Neutrophil (primary cell): ENCODE data around the gene CTSH.
A peak's percentile ranks its signal among the peaks of the same experiment; 100 is the strongest.

ENCODE experiments used
- H3K27ac ChIP-seq: fragments of 200-600 bp; sonication (generic); 2 replicates; pipeline ENCODE4 v1.5.1; 2016; ENCODE audit warnings: mild to moderate bottlenecking, moderate library complexity
- H3K27me3 ChIP-seq: fragments of 200-600 bp; sonication (generic); 2 replicates; pipeline ENCODE4 v1.6.0; 2016; ENCODE audit warnings: mild to moderate bottlenecking
- H3K36me3 ChIP-seq: fragments of 200-600 bp; sonication (generic); 2 replicates; pipeline ENCODE4 v1.5.1; 2017
- H3K4me1 ChIP-seq, 2 experiments: fragments of 200-600 bp in 1 of 2; sonication (generic) in 1 of 2; 1 replicate in 1 of 2; 2 replicates in 1 of 2; pipeline versions ENCODE4 v1.5.1 to v1.6.1; 2013 to 2016; ENCODE audit warnings: low read depth in 1 of 2, low read length in 1 of 2, mild to moderate bottlenecking in 1 of 2, moderate library complexity in 1 of 2; ENCODE audit not compliant: control insufficient read depth in 1 of 2, insufficient read depth in 1 of 2
- H3K4me3 ChIP-seq, 2 experiments: fragments of 200-600 bp in 1 of 2; sonication (generic) in 1 of 2; 1 replicate in 1 of 2; 2 replicates in 1 of 2; pipeline ENCODE4 v1.5.1; 2013 to 2016; ENCODE audit warnings: low read depth in 1 of 2, low read length in 1 of 2, mild to moderate bottlenecking in 1 of 2, moderate library complexity in 1 of 2
- H3K9me3 ChIP-seq: fragments of 200-600 bp; sonication (generic); 2 replicates; pipeline ENCODE4 v1.5.1; 2016
- CTCF ChIP-seq: fragments of 200-600 bp; sonication (generic); IDR thresholded peaks from 2 replicates; pipeline ENCODE4 v1.5.1; 2016; ENCODE audit warnings: antibody characterized with exemption

CTSH gene

DNA sequence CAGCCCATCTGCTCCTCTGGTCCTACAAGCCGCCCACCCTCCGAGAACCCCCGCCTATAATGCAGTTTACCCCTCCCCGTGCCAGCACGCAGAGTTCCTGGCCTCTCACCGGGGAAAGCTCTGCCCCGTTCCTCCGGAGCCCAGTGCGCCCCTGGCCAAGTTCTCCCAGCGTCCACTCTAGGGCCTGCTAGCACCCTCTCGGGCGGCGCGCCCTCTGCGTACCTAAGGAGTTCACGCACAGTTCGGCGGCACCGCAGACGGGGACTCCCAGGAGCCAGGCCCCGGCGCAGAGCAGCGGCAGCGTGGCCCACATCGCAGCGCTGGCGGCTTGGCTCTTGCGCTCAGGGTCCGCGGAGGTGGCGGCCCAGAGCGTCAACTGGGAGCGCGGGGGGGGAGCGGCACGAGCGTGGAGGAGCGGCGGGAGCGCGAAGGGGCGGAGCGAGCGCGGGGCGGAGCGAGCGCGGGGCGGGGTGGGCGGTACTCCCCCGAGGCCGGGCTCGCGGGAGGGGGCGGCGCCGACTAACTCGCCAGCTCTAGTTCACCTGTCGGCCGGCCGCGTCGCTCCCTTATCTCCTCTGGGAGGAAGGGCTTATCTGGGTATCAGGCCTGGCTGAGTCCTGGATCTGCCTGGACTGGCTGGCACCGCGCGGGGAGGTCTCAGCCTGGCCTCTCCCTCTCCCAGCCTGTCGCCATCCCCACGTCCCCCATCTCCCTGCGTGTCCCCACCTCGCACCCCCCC, at the start of gene CTSH:
CTSH (minus strand) TSS at position 378 of the 739 bp plus-strand sequence; CDS start at position 313, 65 bp downstream.
- peak within 1 kb of the TSS; percentile 57 for H3K27ac ChIP-seq
- peaks cover 34% of the 10 kb centered on the region for H3K27me3 ChIP-seq
- H3K9me3 ChIP-seq, result no peaks in the 10 kb centered on the region
- H3K36me3 ChIP-seq, result no peaks in the 10 kb centered on the region
- H3K4me1 ChIP-seq, result peaks cover 32 to 38% of the 10 kb centered on the region in 2 experiments
- TF ChIP-seq CTCF, result no peak
- peak within 1 kb of the TSS; percentile 71 to 82 for H3K4me3 ChIP-seq

DNA sequence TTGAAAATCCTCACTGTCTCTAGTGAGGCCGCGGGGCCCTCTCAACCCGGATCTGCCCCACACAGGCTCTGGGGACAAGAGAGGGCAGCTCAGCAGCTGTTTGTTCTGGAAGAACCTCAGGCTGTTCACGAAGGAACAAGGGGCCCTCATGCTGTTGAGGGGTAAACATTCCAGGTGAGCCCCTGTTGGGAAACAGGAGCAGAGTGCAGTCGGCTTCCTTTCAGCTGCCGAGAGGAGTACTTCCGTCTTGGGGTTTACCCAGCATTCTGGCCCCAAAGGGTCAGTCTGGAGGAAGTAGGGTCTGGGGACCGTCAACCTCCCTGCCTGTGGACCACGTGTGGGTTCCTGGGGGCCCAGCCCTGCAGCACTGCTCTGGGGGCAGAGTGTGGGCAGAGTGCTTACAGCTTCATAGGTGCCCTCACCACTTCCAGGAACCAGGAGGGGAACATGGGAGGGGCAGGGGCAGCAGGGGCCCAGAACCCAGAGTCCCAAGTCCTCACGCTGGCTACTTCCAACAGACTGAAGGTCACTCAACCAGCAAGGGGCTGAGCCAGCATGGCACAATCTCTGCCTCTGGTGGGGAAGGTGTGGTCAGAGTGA, 49.2 kb upstream of the CTSH start:
- Histone ChIP-seq H3K4me3 (no peak overlapping the region), H3K36me3 (no peaks in the 10 kb centered on the region), H3K27me3 (peaks cover 2% of the 10 kb centered on the region), H3K4me1 (no peaks in the 10 kb centered on the region), H3K27ac (no peak overlapping the region), H3K9me3 (no peaks in the 10 kb centered on the region)
- TF ChIP-seq CTCF, result no peak

- Histone ChIP-seq H3K4me1 (no peaks in the 10 kb centered on the region), H3K27me3 (peaks cover 4% of the 10 kb centered on the region), H3K27ac (no peak overlapping the region), H3K4me3 (no peak overlapping the region), H3K36me3 (no peaks in the 10 kb centered on the region), H3K9me3 (no peaks in the 10 kb centered on the region)
- no peak for TF ChIP-seq CTCF
Measured at GRCh38 chr15:78993257-78993930, 48.5 kb upstream of the CTSH start.

- Histone ChIP-seq H3K27ac (no peak overlapping the region), H3K27me3 (peaks cover 4% of the 10 kb centered on the region), H3K4me3 (no peak overlapping the region), H3K4me1 (no peaks in the 10 kb centered on the region), H3K36me3 (no peaks in the 10 kb centered on the region), H3K9me3 (no peaks in the 10 kb centered on the region)
- no peak for TF ChIP-seq CTCF
Measured at GRCh38 chr15:78992416-78993256, 47.8 kb upstream of the CTSH start.

DNA sequence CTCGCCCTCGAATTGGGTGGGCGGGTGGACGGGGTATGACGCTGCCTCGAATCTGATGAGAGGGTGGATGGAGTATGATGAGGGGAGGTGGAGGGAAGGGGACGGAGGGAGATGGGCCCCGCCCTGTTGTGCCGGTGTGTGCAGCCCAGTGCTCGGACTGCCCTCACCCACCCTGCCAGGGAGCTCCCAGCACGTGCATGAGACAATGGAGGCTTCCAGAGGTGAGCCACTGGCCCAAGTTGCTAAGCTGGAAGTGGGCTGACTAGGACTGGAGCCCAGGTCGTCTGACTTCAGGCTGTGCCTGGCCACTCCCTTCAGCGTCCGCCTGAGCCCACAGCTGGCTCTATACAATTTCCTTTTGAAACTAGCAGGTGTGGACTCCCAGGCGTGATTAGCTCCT, 47.0 kb upstream of the CTSH start:
- Histone ChIP-seq H3K9me3 (no peaks in the 10 kb centered on the region), H3K4me1 (no peaks in the 10 kb centered on the region), H3K4me3 (no peak overlapping the region), H3K27ac (no peak overlapping the region), H3K36me3 (no peaks in the 10 kb centered on the region), H3K27me3 (peaks cover 4% of the 10 kb centered on the region)
- no peak for TF ChIP-seq CTCF
